IMR-90 (cell line): Measurements from ENCODE around the gene FAM120A. TPM values are rescaled to one million over a fixed set of nuclear protein-coding genes. Genes with fewer than 3 reads are reported as not detected.

Source experiments
- ATAC-seq: fragments of 200-7000 bp; cut with Tn5 transposase; 2 replicates; pipeline ENCODE4 v1.9.1; 2020; ENCODE audit warnings: low read depth, mild to moderate bottlenecking, moderate library complexity
- BruUV-seq: library from RNA; stranded (reverse); fragments of 400-500 nt; replicated peaks from 2 replicates; lab custom pipeline; 2021; lab: Mats Ljungman, UMichigan
- CTCF ChIA-PET: fragments of 300-600 bp; formaldehyde crosslinking; extraction: SDS; loops from one replicate; lab custom pipeline; 2021; ENCODE audit warnings: antibody characterized with exemption; lab: Yijun Ruan, JAX
- POLR2A ChIA-PET: fragments of 300-600 bp; sonication (Branson Sonifier 250); formaldehyde crosslinking; loops from one replicate; lab custom pipeline; 2022; ENCODE audit warnings: antibody characterized with exemption; ENCODE audit not compliant: unreplicated experiment; lab: Charles Lee
- DNase-seq: peaks from one replicate; pipeline ENCODE4 v3.0.0; 2013
- H2AFZ ChIP-seq: replicated peaks from 2 replicates; pipeline ENCODE3; 2013; ENCODE audit warnings: low read length, mild to moderate bottlenecking; ENCODE audit not compliant: poor library complexity
- H2AK5ac ChIP-seq: 2 replicates; pipeline ENCODE4 v1.6.1; 2013; ENCODE audit warnings: low read depth, low read length, inconsistent platforms
- H2AK9ac ChIP-seq: replicated peaks from 2 replicates; pipeline ENCODE3; 2013; ENCODE audit warnings: mild to moderate bottlenecking, low read depth, low read length, moderate library complexity; ENCODE audit not compliant: poor library complexity
- H2BK120ac ChIP-seq: 2 replicates; pipeline ENCODE4 v1.6.1; 2013; ENCODE audit warnings: low read depth, low read length, inconsistent platforms
- H2BK15ac ChIP-seq: 3 replicates; pipeline ENCODE4 v1.6.1; 2013; ENCODE audit warnings: low read depth, low read length, inconsistent platforms
- H2BK20ac ChIP-seq: 2 replicates; pipeline ENCODE4 v1.6.1; 2013; ENCODE audit warnings: low read depth, mild to moderate bottlenecking, inconsistent platforms, low read length, moderate library complexity
- H2BK5ac ChIP-seq: 2 replicates; pipeline ENCODE4 v1.6.1; 2013; ENCODE audit warnings: mild to moderate bottlenecking, low read depth, low read length, inconsistent platforms; ENCODE audit not compliant: poor library complexity, severe bottlenecking
- H3K14ac ChIP-seq: replicated peaks from 2 replicates; pipeline ENCODE4 v1.6.1; 2013; ENCODE audit warnings: low read depth, low read length, inconsistent platforms
- H3K18ac ChIP-seq: 2 replicates; pipeline ENCODE4 v1.6.1; 2013; ENCODE audit warnings: low read depth, low read length, control low read depth
- H3K23ac ChIP-seq: 2 replicates; pipeline ENCODE4 v1.6.1; 2013; ENCODE audit warnings: low read depth, low read length, inconsistent platforms
- H3K27ac ChIP-seq: 2 replicates; pipeline ENCODE4 v1.5.1; 2013; ENCODE audit warnings: mild to moderate bottlenecking, control low read depth, low read length; ENCODE audit not compliant: insufficient read depth
- H3K27me3 ChIP-seq: 2 replicates; pipeline ENCODE4 v1.6.1; 2013; ENCODE audit warnings: low read length; ENCODE audit not compliant: control insufficient read depth, insufficient read depth
- H3K36me3 ChIP-seq: 2 replicates; pipeline ENCODE4 v1.6.1; 2013; ENCODE audit warnings: low read length, mixed read lengths; ENCODE audit not compliant: control insufficient read depth, insufficient read depth
- H3K4ac ChIP-seq: 2 replicates; pipeline ENCODE4 v1.6.1; 2013; ENCODE audit warnings: low read depth, low read length, inconsistent platforms
- H3K4me1 ChIP-seq: 2 replicates; pipeline ENCODE4 v1.6.1; 2013; ENCODE audit warnings: low read length, mixed read lengths; ENCODE audit not compliant: control insufficient read depth, insufficient read depth
- H3K4me2 ChIP-seq: 2 replicates; pipeline ENCODE4 v1.6.1; 2013; ENCODE audit warnings: low read depth, mild to moderate bottlenecking, control low read depth, low read length, moderate library complexity
- H3K4me3 ChIP-seq: 2 replicates; pipeline ENCODE4 v1.5.1; 2013; ENCODE audit warnings: low read depth, mild to moderate bottlenecking, control low read depth, low read length, moderate library complexity; ENCODE audit not compliant: insufficient read depth
- H3K56ac ChIP-seq: 2 replicates; pipeline ENCODE4 v1.6.1; 2013; ENCODE audit warnings: low read length, inconsistent platforms; ENCODE audit not compliant: insufficient read depth; ENCODE audit errors: extremely low read depth
- H3K79me1 ChIP-seq, 2 experiments: 2 replicates each; pipeline ENCODE4 v1.6.1; 2013; ENCODE audit warnings: low read length in 2 of 2, inconsistent platforms in 1 of 2, low read depth in 1 of 2
- H3K9ac ChIP-seq: 2 replicates; pipeline ENCODE4 v1.6.1; 2013; ENCODE audit warnings: low read depth, low read length, control low read depth
- H3K9me1 ChIP-seq: 2 replicates; pipeline ENCODE4 v1.6.1; 2013; ENCODE audit warnings: low read length, inconsistent platforms; ENCODE audit not compliant: insufficient read depth
- H3K9me3 ChIP-seq: 2 replicates; pipeline ENCODE4 v1.6.1; 2013; ENCODE audit warnings: low read length; ENCODE audit not compliant: control insufficient read depth, insufficient read depth
- H4K20me1 ChIP-seq: 2 replicates; pipeline ENCODE4 v1.6.1; 2013; ENCODE audit warnings: low read length, inconsistent platforms; ENCODE audit not compliant: insufficient read depth
- H4K5ac ChIP-seq: 2 replicates; pipeline ENCODE4 v1.6.1; 2013; ENCODE audit warnings: mild to moderate bottlenecking, low read depth, low read length, control low read depth
- H4K8ac ChIP-seq, 2 experiments: 2 replicates each; pipeline ENCODE4 v1.6.1; 2013; ENCODE audit warnings: low read depth in 2 of 2, low read length in 2 of 2, control low read depth in 1 of 2, inconsistent platforms in 1 of 2
- H4K91ac ChIP-seq: 2 replicates; pipeline ENCODE4 v1.6.1; 2013; ENCODE audit warnings: low read depth, low read length, inconsistent platforms; ENCODE audit not compliant: insufficient read depth
- MAZ ChIP-seq: IDR thresholded peaks from 2 replicates; pipeline ENCODE4 v1.6.1; 2012; ENCODE audit warnings: low read depth, mild to moderate bottlenecking, low read length, improper control_type of control experiment, moderate library complexity, borderline replicate concordance
- POLR2A ChIP-seq: IDR thresholded peaks from 2 replicates; pipeline ENCODE4 v1.6.1; 2012; ENCODE audit warnings: mild to moderate bottlenecking, low read depth, low read length
- WGBS, 2 experiments: methylation state at CpG; one replicate each; pipeline versions ENCODE4 v1.1.5 to v1.1.7; 2013; ENCODE audit warnings: missing lambda C conversion rate in 2 of 2; ENCODE audit not compliant: insufficient read length in 1 of 2; ENCODE audit errors: extremely low coverage in 2 of 2; 5-methylcytosine and 5-hydroxymethylcytosine counted together
- dilution Hi-C: fragments of 300-500 bp; cut with HindIII; formaldehyde crosslinking; loops from one replicate; pipeline ENCODE4 v1.14.3; 2018; ENCODE audit warnings: low sequenced_read_pairs; ENCODE audit not compliant: unreplicated experiment
- in situ Hi-C: fragments of 300-500 bp; cut with MboI; formaldehyde crosslinking; loops from 3 replicates; pipeline ENCODE4 v1.14.3; 2019; ENCODE audit warnings: low sequenced_read_pairs, inconsistent platforms, mixed read lengths
- intact Hi-C: fragments of 100-400 bp; cut with micrococcal nuclease; formaldehyde crosslinking; loops from 2 replicates; pipeline ENCODE4 v1.10.0; 2022
- polyA plus RNA-seq, 3 experiments: library from polyadenylated mRNA; depleted of rRNA; stranded (reverse); fragments of >200 nt; gene quantifications; 2 replicates each; pipeline ENCODE4 v1.2.3, GENCODE V29; 2012; ENCODE audit warnings: low replicate concordance in 1 of 3
- total RNA-seq: library from RNA; depleted of rRNA; stranded (reverse); fragments of >200 nt; gene quantifications from 2 replicates; pipeline ENCODE4 v1.2.3, GENCODE V29; 2012
- TF ChIP-seq, protein P1 (sequence below): conservative IDR thresholded peaks from 2 replicates; pipeline ENCODE4 v1.5.1; 2012; ENCODE audit warnings: mild to moderate bottlenecking, low read depth, low read length, improper control_type of control experiment

FAM120A gene
- total and polyA plus RNA-seq, 2 of the 4 experiments (the other 2 are of a cell fraction), result 61.6 to 75.1 TPM

DNA sequence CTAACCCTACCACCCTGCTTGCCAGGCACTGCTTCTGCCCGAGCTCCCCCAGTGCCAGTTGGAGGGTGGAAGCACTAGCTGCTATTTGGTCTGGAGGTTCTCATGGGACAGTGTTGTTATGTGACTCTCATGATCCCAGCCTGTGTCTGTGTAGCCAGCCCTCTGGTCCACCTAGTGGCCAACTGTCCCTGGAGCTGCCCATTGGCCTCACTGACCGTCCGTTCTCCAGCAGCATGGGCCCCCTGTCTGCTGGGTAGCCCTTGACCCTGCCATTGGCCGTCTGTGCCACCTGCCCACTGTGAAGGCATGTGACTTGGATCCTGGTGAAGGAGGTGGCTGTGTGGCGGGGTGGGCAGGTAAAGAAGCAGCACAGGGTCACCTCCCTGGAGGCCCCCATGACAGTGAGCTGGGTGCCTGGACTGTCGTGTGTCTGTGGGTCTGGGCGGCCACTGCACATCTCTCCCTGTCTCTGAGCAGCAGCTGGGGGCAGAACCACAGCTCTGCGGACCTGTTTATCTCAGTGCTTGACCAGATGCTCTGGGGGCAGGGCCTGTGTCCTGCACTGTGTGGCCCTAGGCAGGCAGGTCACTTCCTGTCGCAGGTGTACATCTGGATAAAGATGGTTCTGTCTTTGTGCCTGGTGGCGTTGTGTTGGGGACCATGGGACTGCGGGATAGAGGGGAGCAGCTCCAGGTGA, 136.3 kb downstream of the FAM120A start:
- dilution Hi-C loops, result no loop called here
- no peak for TF ChIP-seq MAZ
- TF ChIP-seq POLR2A, result no peak
- TF ChIP-seq, protein P1, sequence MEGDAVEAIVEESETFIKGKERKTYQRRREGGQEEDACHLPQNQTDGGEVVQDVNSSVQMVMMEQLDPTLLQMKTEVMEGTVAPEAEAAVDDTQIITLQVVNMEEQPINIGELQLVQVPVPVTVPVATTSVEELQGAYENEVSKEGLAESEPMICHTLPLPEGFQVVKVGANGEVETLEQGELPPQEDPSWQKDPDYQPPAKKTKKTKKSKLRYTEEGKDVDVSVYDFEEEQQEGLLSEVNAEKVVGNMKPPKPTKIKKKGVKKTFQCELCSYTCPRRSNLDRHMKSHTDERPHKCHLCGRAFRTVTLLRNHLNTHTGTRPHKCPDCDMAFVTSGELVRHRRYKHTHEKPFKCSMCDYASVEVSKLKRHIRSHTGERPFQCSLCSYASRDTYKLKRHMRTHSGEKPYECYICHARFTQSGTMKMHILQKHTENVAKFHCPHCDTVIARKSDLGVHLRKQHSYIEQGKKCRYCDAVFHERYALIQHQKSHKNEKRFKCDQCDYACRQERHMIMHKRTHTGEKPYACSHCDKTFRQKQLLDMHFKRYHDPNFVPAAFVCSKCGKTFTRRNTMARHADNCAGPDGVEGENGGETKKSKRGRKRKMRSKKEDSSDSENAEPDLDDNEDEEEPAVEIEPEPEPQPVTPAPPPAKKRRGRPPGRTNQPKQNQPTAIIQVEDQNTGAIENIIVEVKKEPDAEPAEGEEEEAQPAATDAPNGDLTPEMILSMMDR, result 0 out of 2 replicates have a peak, but pooled peaks have one; percentile 14
- BruUV-seq, result no TSS peak
- no peak overlapping the region for H2AFZ ChIP-seq
- H4K5ac ChIP-seq, result no peak overlapping the region
- no peak overlapping the region for H3K4me2 ChIP-seq
- no peak overlapping the region for H3K18ac ChIP-seq
- no peak overlapping the region for H2BK5ac ChIP-seq
- no peak overlapping the region for H3K4ac ChIP-seq
- H2BK20ac ChIP-seq, result no peak overlapping the region
- ChIA-PET CTCF (interaction anchor here (0.9 kb wide), 1 partner anchor 22 kb away, joined by 3 read pairs; no protein-coding TSS in a partner anchor), POLR2A (no interaction called here)
- no peak overlapping the region for H3K27ac ChIP-seq
- intact Hi-C loops, result no loop called here
- peaks cover 16 to 83% of the 10 kb centered on the region in 2 experiments for H3K79me1 ChIP-seq
- H3K4me3 ChIP-seq, result no peak overlapping the region
- in situ Hi-C loops, result no loop called here
- H3K4me1 ChIP-seq, result peaks cover 6% of the 10 kb centered on the region
- no peak for DNase-seq
- H3K9ac ChIP-seq, result no peak overlapping the region
- 0 out of 2 replicates have a peak overlapping the region, but pooled peaks have one; percentile 22 for H2AK5ac ChIP-seq
- peaks cover 78% of the 10 kb centered on the region for H4K20me1 ChIP-seq
- H2BK15ac ChIP-seq, result no peak overlapping the region
- H3K36me3 ChIP-seq, result no peaks in the 10 kb centered on the region
- ATAC-seq, result 0 out of 2 replicates have a peak, but pooled peaks have one; percentile 27
- no peak overlapping the region for H2BK120ac ChIP-seq
- WGBS, 2 experiments, result 88% methylated on average over 4 of the region's 11 CpGs; no CpG with 5 or more reads in 1 of the 2 experiments
- peaks cover 23% of the 10 kb centered on the region; the same call in 1 of the 2 replicates for H3K9me1 ChIP-seq
- H3K56ac ChIP-seq, result no peak overlapping the region
- no peak overlapping the region for H4K91ac ChIP-seq
- no peaks in the 10 kb centered on the region for H3K27me3 ChIP-seq
- H3K23ac ChIP-seq, result no peak overlapping the region
- peaks cover 3% of the 10 kb centered on the region; the same call in 1 of the 2 replicates for H3K9me3 ChIP-seq
- H2AK9ac ChIP-seq, result no peak overlapping the region
- no peak overlapping the region for H4K8ac ChIP-seq
- H3K14ac ChIP-seq, result no peak overlapping the region
